SKM-1 (cell line): Measurements from ENCODE around the gene LRP3.

Experiments used
- DNase-seq: peaks from one replicate; lab custom pipeline; 2025; ENCODE audit not compliant: unreplicated experiment; lab: John Stamatoyannopoulos, UW

LRP3 gene

DNA sequence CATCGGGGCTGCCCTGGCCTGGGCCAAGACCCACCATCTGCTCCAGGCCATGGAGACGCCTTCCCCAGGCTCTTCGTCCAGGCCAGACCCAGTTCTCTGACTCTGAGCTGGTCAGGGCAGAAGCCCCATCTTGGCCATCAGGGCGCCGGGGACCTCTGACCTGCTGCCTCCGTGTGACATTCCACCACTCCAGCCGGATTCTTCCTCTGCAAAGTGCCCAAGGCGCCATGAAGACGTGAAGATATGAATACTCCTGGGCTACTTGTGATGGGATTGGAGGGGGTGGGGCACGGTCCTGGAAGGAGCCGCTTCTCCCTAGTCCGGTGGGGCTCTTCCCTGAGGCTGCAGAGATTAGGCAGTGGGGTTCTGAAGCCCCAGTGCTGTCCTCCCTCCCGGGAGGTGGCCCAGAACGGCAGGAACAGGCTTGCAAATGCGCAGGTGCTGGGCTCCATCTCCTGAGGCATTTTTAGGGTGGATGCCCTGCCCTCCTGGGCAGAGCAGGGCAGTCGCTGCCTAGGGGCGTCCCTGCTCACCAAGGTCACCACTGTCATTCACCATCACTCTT lies 57.5 kb downstream of the LRP3 start:
- no peak for DNase-seq

DNA sequence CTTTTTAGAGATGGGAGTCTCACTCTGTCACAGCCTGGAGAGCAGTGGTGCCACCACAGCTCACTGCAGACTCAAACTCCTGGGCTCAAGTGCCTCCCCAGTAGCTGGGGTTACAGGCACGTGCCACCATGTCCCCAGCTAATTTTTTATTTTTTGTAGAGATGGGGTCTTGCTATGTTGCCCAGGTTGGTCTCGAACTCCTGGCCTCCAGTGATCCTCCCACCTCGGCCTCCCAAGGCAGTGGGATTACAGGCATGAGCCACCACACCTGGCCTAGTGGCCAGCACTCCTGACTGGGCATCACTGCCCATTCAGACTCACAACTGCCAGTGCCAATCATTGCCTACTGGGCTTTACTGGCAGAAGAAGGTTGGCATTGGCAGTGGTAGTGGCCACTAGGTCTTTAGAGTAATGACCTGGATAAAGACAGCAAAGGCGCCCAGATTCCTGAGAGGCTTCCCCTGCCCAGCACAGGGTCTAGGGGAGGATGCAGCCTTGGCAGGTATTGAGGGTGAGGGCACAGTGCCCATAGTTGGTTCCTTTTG lies 58.4 kb downstream of the LRP3 start:
- DNase-seq, result no peak

DNA sequence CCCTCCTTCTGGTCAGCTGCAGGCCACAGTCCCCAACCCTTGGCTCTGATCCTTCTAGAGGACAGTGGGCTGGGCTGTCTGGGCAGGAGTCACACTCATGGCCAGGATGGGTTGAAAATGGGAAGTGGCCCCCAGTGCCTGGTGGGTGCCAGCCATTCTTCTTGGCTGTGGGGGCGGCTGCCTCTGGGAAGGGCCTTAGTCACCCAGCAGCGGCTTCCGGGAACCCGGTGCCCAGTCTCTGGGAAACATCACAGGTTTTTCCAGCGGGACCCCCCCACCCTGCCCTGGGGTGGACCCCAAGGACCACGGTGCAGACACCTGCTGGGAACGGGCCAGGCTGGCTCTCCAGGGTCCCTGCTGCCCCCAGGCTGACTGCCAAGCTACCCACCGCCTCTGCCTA lies 58.8 kb downstream of the LRP3 start:
- DNase-seq, result no peak

DNA sequence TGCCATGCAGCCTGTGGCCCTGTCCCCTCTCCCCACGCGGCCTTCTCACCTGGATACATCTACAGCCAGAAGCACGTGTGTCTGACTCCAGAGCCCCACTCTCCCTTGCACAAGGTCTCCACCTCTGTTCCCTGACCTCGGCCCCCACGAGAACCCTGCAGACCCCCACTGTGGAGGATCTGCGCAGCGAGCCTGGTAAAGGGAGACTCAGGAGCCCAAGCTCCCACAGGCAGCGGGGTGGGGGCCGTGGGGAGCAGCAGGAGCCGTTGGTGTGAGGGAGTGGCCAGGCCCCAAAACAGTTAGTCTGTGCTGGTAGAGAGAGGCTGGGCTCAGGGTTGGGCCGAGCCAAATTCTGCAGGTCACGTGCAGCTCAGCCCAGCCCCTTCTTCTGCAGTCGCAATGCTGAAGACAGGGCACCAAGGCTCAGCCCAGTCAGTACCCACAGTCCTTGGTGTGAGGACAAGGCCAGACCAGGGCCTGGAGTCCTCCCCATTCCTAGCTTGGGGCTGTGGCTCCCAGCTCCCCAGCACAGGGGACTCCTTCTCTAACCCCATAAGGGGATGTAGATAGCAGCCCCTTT lies 60.2 kb downstream of the LRP3 start:
- no peak for DNase-seq

DNA sequence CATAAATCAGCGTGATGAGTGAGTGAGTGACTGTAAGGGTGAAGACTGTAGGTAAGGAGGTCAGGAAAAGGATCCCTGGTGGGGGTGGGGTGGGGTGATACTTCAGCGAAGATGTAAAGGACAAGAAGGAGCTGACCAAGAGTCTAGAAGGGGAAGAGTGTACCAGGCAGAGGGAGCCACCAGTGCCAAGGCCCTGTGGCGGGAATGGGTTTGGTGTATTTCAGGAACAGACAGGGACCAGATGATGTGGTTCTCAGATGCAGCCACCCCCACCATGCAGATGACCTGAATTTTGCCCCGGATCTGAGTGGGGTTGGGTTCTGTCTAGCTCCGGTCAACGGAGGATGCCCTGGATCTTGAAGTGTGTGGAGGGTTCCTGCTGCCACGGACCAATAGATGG lies 61.7 kb downstream of the LRP3 start:
- DNase-seq, result no peak

DNA sequence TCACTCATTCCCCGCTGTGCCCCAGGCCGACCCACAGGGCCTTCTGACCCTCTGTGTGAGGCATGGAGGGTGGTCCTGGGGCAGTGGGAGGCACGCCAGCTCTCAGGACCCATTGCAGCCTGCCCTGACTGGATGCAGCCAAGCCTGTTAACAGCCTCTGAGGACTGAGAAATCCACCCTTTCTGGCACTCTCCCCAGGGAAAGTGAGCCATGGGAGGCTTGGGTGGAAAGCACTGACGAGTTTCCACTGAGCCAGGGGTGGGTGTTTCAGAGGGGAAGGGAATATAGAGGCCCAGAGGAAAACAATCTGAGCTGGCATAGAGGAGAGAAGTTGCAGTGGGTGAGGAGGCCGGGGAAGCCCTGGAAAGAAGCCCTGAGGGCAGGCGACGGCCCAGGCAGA lies 62.1 kb downstream of the LRP3 start:
- DNase-seq, result no peak

DNA sequence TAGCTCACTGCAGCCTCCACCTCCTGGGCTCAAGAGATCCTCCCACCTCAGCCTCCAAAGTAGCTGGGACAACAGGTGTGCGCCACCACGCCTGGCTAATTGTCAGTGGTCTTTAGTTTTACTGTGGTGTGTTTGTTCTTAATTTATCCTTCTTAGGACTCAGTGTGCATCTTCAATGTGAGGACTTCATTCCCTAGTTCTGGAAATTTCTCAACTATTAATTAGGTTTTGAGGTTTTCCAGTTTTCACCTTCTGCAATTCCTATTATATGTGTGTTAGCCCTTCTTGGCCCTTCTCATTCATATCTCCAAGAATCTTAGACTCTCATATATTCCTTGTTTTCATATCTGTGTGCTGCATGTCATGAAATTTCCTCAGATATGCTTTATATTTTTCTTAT lies 63.7 kb downstream of the LRP3 start:
- no peak for DNase-seq
